Measurements from ENCODE around the gene ATP6V0A1. TPM values are rescaled to one million over a fixed set of nuclear protein-coding genes. Genes with fewer than 3 reads are reported as not detected.

ATP6V0A1 gene
- total and polyA plus RNA-seq, 2 experiments from 2014 or later, result 23.9 to 42.3 TPM

- Histone ChIP-seq H3K27ac (ENCODE audit: low read depth) (no peak overlapping the region), H3K4me1 (ENCODE audit: insufficient read depth) (peaks cover 23% of the 10 kb centered on the region), H3K4me3 (no peak overlapping the region), H3K79me2 (replicated peaks; ENCODE audit: insufficient read depth) (peaks cover 8% of the 10 kb centered on the region), H2AFZ (no peak overlapping the region), H3K4me2 (no peak overlapping the region), H3K9me2 (ENCODE audit: insufficient read depth) (no peaks in the 10 kb centered on the region), H3K36me3 (ENCODE audit: insufficient read depth) (no peaks in the 10 kb centered on the region), H4K20me1 (replicated peaks; ENCODE audit: insufficient read depth) (peaks cover 19% of the 10 kb centered on the region; the same call in 1 of the 2 replicates), H3K27me3 (ENCODE audit: insufficient read depth) (no peaks in the 10 kb centered on the region), H3F3A (replicated peaks; ENCODE audit: low read depth) (peaks cover 10% of the 10 kb centered on the region; the same call in 1 of the 2 replicates)
- no peak for TF ChIP-seq ZNF114 (CRISPR knock-in tag; IDR thresholded peaks at IDR 0.05)
- TF ChIP-seq NANOG (IDR thresholded peaks at IDR 0.05; ENCODE audit: borderline replicate concordance), result no peak
- TF ChIP-seq REST (IDR thresholded peaks at IDR 0.05; ENCODE audit: unreplicated experiment), result no peak
- TF ChIP-seq STAT1 (IDR thresholded peaks at IDR 0.05; ENCODE audit: unreplicated experiment), result no peak
- TF ChIP-seq CREB1 (CRISPR knock-in tag; IDR thresholded peaks at IDR 0.05; ENCODE audit: low read depth), result no peak
- TF ChIP-seq, protein P1, sequence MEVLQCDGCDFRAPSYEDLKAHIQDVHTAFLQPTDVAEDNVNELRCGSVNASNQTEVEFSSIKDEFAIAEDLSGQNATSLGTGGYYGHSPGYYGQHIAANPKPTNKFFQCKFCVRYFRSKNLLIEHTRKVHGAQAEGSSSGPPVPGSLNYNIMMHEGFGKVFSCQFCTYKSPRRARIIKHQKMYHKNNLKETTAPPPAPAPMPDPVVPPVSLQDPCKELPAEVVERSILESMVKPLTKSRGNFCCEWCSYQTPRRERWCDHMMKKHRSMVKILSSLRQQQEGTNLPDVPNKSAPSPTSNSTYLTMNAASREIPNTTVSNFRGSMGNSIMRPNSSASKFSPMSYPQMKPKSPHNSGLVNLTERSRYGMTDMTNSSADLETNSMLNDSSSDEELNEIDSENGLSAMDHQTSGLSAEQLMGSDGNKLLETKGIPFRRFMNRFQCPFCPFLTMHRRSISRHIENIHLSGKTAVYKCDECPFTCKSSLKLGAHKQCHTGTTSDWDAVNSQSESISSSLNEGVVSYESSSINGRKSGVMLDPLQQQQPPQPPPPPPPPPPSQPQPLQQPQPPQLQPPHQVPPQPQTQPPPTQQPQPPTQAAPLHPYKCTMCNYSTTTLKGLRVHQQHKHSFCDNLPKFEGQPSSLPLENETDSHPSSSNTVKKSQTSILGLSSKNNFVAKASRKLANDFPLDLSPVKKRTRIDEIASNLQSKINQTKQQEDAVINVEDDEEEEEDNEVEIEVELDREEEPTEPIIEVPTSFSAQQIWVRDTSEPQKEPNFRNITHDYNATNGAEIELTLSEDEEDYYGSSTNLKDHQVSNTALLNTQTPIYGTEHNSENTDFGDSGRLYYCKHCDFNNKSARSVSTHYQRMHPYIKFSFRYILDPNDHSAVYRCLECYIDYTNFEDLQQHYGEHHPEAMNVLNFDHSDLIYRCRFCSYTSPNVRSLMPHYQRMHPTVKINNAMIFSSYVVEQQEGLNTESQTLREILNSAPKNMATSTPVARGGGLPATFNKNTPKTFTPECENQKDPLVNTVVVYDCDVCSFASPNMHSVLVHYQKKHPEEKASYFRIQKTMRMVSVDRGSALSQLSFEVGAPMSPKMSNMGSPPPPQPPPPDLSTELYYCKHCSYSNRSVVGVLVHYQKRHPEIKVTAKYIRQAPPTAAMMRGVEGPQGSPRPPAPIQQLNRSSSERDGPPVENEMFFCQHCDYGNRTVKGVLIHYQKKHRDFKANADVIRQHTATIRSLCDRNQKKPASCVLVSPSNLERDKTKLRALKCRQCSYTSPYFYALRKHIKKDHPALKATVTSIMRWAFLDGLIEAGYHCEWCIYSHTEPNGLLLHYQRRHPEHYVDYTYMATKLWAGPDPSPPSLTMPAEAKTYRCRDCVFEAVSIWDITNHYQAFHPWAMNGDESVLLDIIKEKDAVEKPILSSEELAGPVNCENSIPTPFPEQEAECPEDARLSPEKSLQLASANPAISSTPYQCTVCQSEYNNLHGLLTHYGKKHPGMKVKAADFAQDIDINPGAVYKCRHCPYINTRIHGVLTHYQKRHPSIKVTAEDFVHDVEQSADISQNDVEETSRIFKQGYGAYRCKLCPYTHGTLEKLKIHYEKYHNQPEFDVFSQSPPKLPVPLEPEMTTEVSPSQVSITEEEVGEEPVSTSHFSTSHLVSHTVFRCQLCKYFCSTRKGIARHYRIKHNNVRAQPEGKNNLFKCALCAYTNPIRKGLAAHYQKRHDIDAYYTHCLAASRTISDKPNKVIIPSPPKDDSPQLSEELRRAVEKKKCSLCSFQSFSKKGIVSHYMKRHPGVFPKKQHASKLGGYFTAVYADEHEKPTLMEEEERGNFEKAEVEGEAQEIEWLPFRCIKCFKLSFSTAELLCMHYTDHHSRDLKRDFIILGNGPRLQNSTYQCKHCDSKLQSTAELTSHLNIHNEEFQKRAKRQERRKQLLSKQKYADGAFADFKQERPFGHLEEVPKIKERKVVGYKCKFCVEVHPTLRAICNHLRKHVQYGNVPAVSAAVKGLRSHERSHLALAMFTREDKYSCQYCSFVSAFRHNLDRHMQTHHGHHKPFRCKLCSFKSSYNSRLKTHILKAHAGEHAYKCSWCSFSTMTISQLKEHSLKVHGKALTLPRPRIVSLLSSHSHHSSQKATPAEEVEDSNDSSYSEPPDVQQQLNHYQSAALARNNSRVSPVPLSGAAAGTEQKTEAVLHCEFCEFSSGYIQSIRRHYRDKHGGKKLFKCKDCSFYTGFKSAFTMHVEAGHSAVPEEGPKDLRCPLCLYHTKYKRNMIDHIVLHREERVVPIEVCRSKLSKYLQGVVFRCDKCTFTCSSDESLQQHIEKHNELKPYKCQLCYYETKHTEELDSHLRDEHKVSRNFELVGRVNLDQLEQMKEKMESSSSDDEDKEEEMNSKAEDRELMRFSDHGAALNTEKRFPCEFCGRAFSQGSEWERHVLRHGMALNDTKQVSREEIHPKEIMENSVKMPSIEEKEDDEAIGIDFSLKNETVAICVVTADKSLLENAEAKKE (CRISPR knock-in tag; IDR thresholded peaks at IDR 0.05), result no peak
- TF ChIP-seq EZH2 (IDR thresholded peaks at IDR 0.05; ENCODE audit: low read depth, unreplicated experiment), result no peak
- TF ChIP-seq, protein P2, sequence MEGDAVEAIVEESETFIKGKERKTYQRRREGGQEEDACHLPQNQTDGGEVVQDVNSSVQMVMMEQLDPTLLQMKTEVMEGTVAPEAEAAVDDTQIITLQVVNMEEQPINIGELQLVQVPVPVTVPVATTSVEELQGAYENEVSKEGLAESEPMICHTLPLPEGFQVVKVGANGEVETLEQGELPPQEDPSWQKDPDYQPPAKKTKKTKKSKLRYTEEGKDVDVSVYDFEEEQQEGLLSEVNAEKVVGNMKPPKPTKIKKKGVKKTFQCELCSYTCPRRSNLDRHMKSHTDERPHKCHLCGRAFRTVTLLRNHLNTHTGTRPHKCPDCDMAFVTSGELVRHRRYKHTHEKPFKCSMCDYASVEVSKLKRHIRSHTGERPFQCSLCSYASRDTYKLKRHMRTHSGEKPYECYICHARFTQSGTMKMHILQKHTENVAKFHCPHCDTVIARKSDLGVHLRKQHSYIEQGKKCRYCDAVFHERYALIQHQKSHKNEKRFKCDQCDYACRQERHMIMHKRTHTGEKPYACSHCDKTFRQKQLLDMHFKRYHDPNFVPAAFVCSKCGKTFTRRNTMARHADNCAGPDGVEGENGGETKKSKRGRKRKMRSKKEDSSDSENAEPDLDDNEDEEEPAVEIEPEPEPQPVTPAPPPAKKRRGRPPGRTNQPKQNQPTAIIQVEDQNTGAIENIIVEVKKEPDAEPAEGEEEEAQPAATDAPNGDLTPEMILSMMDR (conservative IDR thresholded peaks at IDR 0.05; ENCODE audit: low read depth in 2 of 2), result no peak
- no peak for TF ChIP-seq EZH2phosphoT487 (IDR thresholded peaks at IDR 0.05; ENCODE audit: unreplicated experiment)
- TF ChIP-seq ZNF331 (CRISPR knock-in tag; IDR thresholded peaks at IDR 0.05; ENCODE audit: low read depth), result no peak
- no peak for TF ChIP-seq POLR2AphosphoS5 (IDR thresholded peaks at IDR 0.05; ENCODE audit: low read depth)
- TF ChIP-seq ETS1 (IDR thresholded peaks at IDR 0.05), result no peak
- TF ChIP-seq JUNB (IDR thresholded peaks at IDR 0.05; ENCODE audit: unreplicated experiment), result no peak
- Mint-ChIP-seq H3K27ac (no peak overlapping the region), H3K9me3 (no peaks in the 10 kb centered on the region), H3K36me3 (ENCODE audit: low read depth) (no peaks in the 10 kb centered on the region), H3K27me3 (ENCODE audit: insufficient read depth, low read depth, poor library complexity) (peaks cover 12% of the 10 kb centered on the region), H3K4me3 (no peak overlapping the region; the same call in 2 of the 3 replicates), H3K4me1 (peaks cover 33% of the 10 kb centered on the region)
- ATAC-seq (no peak), DNase-seq (ENCODE audit: low spot score) (no peak)
Measured at GRCh38 chr17:42409523-42410318, 49.0 kb upstream of the ATP6V0A1 start.

Measured in GM23338 (cell line).